HG03460 (cell line): Measurements from ENCODE around the gene GRIN2A.

Experiments used
- ATAC-seq: cut with Tn5 transposase; IDR thresholded peaks from one replicate; pipeline ENCODE4 v1.9.1; 2021; ENCODE audit not compliant: unreplicated experiment

Gene GRIN2A

DNA sequence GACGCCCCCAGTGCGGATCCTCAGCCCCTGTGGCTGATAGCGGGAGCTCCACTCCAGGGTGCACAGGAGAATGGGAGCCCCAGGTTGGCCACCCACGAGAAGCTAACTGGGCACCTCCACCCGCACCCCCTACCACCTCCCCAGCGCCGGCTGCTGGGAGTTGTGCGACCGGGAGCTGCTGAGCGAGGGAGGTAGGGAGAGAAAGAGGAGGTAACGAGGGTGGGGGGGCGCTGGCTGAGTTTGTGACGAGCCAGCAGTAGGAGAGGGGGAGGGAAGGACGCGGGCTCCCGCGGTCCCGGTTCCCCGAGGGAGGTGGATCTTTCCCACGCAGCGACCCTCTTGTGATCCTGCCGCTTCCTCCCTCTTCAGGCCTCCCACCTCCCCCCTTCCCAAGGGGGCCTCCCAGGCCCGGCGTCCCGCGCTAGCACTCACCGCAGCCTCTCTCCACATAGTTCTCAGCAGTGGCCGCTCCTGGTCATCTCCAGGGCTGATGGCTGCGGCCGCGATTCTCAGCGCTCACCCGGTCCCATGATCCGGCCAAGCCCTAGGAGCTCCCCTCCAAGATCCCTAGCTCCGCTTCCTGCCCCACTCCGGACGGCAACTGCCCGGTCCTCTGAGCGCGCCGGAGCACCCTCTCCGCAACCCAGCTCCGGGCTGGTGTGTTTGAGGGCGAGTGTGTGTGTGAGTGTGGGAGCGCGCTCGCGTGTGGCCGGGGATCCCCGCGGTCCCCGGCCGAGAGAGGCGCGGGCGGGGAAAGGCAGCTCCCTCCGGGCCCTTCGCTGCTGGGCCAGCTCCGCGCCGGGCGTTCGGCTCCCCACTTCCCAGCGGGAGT lies at the start of gene GRIN2A:
GRIN2A (minus strand) TSS at position 207 of the 832 bp plus-strand sequence. CDS start 2,017 bp downstream, outside the sequence.
- no peak for ATAC-seq

DNA sequence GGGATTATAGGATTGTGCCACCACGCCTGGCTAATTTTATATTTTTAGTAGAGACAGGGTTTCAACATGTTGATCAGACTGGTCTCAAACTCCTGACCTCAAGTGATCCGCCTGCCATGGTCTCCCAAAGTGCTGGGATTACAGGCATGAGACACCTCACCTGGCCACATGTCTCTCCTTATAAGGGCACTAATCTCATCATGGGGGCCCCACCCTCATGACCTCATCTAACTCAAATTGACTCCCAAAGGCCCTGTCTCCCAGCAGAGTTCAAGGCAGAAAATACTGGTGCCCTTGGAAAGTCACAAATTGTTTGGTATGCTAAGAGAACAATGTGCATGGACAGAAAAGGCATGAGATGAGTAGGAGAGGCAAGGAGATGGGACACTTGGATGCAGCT lies 49.3 kb upstream of the GRIN2A start:
- no peak for ATAC-seq

DNA sequence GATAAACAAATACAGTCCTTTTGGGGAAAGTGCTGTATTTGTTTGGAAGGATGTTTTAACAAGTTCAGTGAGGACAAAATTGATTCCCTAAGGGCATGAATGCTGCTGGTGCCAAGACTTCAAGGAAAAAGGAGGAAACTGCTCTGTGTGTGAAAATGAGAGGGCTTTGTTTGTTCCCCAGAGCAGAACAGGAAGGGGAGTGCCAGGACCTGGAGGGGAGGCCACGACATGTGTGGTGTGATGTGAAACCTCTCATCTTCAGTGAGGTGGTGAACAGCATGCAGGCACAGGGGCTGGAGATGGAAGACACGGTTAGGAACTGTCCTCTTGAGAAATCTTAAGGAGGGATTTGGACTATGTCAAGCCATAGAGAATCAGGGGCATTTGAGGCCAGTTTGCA lies 46.6 kb upstream of the GRIN2A start:
- no peak for ATAC-seq

DNA sequence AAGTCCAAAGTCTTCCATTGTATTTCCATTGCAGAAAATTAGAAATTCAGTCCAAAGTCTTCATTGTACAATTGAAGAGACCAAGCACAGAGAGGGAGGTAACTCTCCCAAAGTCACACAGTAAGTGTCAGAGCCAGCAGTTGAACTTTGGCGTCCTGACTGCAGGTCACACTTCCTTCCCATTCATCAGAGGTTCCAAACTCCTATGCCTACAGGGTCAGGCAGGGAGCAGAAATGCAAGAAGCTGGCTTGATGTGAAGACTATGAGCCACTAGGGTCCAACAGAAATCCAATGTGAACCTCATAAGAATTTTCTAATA lies 44.7 kb upstream of the GRIN2A start:
- ATAC-seq, result no peak

DNA sequence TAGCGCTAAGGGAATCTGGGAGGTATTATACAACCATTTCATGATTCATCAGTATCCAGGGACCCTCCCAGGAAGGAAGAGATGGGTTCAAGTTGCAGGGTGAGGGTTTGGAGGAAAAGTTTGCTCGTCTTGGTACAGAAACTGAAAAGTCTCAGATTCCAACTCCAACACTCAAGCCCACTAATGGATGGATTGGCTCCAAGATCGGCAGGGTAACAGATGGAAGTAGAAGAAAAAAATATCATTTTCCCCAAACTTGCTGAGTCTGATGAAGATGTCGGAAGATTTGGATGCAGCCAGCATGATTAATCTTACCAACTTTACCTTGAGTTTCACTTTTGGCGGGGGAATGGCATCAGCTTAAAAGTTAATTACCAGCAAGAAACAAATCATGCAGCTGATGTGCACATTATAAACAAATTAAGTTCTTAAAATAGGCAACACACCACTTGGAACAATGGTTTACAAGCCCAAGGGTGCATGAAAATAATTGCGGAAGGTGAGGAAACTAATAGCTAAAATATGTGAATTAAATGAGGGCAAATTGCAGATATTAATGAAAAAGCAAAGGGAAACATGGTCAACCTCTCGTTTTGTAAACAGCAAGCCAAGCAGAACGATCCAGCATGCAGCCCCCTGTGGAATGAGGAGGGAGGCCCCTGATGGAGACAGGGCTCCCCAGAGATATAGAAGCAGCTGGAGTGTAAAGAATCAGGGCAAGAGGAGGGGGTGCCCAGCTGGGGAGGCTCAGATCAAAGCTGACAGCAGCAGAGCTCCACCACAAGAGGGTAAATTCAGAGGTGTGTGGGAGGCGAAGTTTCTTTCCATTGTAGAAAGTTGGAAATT lies 44.1 kb upstream of the GRIN2A start:
- ATAC-seq, result no peak

DNA sequence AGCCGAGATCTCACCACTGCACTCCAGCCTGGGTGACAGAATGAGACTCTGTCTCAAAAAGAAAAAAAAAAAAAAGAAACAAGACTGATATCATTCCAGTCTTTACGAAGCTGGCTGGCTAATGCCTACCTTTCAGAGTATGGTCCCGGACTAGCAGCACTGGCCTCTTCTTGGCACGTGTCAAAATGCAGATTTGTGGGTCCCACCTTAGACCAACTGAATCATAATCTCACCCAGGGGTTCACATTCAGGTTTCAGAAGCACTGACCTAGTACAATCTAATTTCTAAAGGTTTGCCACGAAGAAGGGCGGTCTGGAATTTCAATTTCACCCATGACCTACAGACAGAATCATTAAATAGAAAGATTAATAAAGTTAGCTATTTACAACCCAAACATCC lies 43.4 kb upstream of the GRIN2A start:
- no peak for ATAC-seq

DNA sequence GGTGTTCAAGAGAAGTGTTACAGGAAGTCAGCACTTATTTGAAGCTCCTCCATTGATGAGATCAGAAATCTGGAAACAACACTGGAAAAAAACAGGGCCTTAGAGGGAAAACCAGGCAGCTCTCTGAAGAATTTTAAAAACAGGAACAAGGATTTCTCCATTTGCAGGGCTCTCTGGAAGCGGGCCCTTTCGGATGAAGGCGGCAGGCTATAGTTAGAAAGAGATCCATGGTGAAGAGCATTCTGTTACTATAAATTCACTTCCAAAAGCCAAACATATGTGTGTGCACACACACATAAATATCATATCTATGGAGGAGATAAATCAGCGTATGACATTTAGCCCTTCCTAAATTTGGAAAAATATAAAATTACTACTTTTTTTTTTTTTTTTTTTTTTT lies 42.6 kb upstream of the GRIN2A start:
- ATAC-seq, result no peak

DNA sequence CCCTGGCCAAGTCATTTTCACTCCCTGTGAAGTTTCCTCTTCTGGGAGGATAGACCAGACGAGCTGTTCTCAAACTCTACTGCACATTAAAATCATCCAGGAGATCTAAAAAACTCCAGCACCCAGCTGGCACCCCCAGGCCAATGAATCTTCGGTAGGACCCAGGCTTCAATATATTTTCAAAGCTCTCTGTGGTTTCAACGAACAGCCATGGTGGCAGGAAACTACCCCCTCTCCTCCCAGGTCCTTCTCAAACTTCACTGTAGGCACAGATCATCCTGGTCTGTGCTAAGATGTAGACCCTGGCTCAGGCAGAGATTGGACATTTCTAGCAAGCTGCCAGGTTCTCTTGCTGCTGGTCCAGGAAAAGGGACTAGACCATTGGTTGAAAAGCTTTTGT lies 38.7 kb upstream of the GRIN2A start:
- no peak for ATAC-seq

DNA sequence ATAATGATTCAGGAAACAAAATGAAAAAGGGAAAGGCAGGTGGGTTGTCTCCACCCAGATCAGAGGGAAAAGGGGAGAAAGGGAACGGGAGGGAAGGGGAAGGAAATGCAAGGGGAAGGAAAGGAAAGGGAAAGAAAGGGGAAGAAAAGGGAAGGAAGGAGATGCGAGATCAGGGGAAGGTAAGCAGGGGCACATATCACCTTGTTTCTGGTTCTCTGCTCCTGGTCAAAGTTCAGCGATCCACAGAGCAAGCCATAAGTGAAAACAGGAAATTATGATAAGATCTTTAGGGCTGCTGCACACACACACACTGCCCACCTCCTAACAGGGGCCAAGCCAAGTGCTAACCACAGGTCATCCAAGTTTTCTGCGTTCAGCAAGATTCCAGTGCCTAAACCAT lies 37.5 kb upstream of the GRIN2A start:
- no peak for ATAC-seq

DNA sequence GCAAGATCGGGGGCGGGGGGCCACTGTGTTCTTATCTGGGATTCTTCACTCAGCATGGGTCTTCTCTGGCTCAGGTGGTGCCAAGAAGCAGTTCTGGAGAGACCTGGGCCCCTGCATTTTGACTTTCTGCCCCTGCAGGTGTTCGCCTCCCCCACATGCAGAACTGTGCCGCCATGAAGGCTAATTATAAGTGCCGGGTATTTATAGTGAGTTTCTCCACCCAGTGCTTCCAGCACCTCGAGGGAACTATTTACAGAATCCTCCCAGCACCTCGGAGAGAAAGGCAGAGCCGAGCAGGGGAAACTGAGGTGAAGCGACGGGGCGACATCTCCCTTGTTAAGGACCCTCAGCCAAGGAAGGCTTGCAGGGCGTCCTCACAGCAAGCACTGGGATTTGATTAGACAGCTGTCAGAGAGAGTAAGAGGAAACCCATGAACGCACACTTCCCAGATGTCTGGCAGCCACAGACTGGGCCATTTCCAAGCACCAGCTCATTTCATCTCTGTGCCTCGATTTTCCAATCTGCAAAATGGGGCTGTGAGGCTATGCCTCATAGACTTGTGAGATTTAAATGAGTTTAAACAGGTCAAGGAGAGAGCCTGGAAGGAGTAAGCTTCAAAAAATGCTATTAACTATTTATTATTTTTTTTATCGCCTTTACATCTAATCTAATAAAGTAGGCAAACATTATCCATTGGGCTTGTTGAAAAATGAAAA lies 36.4 kb upstream of the GRIN2A start:
- no peak for ATAC-seq

DNA sequence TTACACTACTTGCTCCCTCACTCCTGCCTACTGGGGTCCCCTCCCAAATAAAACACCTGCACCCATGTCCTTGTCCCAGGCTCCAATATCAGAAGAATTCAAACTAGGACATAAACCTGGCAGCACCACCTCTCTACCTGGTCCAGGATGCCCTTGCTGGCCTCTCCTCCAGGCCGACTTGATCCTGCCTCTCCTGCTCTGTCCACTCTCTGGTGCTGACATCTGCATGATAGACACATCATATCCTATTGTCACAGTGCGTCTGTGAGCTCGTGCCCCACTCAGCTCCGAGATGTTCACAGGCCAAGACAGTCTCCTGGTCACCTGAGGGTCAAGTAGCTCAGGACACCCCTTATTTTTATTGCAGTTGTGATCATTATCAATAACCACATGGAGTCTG lies 31.5 kb upstream of the GRIN2A start:
- no peak for ATAC-seq

DNA sequence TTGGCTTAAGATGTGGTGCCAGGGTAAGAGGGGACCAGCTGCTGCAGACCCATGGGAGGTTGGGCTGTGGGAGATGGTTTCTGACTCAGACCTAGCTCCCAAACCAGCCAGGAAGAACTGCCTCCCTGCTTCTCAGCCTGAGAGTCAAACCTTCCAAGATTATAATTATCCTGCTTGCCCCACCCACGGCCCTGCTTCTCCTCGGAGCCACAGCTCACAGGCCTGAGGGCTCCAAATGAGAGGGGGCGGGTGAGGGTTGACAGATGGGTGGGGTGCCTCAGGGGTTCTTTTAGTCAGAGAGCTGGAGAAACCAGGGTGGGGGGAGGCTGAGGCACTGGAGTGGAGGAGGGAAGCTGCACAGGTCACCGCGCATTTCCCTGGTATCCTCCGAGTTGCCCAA lies 28.7 kb upstream of the GRIN2A start:
- ATAC-seq, result no peak

DNA sequence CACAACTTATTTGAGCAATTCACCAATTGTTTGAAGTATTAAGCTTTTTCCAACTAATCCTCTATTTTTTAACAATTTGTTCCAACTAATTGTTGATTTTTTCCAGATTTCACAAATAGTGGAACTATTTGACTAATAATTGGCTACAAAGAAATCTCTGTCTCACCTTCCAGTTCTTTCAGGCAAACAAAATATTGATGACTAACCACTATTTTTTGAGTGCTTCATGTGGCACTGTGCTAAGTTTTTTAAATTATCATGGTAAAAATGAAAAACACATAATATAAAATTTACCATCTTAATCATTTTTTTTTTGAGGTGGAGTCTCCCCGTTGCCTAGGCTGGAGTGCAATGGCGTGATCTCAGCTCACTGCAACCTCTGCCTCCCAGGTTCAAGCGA lies 24.6 kb upstream of the GRIN2A start:
- ATAC-seq, result no peak

DNA sequence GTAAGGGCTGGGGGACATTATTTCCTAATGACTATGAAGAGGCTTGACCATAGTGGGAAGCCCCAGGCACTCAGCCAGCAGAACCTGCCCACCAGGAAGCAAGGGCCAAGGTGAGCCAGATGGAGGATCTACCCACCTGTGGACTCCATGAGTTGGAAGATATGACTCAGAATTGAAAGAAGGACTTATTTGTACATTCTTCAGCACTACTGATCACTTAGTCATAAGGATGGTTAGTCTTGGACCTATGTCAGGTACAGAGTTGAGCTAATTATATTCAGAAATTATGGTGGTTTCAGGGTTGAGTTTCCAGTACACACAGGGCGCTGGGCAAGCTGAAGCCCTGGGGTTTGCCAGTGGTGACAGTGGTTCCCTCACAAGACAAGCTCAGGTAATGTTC lies 24.0 kb upstream of the GRIN2A start:
- peak; percentile 64 for ATAC-seq

DNA sequence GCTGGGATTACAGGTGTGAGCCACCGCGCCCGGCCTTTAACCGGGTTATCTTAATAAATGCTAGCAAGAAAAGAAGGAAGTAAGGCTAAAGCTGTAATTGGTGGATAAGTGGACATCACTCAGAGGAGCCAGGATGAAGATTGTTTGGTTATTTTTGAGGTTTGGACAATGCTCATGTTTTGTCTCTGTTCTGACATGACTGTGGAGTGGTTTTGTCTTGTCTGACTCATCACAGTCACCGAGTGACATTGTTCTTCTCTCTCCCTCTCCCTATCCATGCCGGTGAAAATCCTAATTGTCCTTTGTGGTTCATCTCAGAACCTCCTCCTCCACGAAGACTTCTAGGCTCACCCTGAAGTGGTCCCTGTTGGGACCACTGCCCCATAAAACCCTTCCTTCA lies 23.5 kb upstream of the GRIN2A start:
- ATAC-seq, result no peak

DNA sequence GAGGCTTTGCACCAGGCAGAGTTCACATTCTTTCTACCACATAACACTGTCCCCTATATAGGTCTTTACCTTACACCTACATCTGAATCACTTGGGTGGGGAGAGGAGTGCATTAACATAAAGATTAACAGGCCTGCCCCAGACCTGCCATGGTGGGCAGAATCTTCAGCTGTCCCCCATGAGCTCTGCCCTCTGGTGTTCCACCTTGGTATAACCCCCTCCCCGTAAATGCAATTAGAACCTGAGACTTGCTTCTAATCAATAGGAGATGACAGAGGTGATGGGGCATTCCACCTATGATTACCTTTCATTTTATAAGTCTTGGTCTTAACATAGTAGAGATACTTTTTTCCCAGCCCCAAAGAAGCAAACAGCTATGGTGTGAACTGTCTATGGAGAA lies 20.4 kb upstream of the GRIN2A start:
- ATAC-seq, result no peak

DNA sequence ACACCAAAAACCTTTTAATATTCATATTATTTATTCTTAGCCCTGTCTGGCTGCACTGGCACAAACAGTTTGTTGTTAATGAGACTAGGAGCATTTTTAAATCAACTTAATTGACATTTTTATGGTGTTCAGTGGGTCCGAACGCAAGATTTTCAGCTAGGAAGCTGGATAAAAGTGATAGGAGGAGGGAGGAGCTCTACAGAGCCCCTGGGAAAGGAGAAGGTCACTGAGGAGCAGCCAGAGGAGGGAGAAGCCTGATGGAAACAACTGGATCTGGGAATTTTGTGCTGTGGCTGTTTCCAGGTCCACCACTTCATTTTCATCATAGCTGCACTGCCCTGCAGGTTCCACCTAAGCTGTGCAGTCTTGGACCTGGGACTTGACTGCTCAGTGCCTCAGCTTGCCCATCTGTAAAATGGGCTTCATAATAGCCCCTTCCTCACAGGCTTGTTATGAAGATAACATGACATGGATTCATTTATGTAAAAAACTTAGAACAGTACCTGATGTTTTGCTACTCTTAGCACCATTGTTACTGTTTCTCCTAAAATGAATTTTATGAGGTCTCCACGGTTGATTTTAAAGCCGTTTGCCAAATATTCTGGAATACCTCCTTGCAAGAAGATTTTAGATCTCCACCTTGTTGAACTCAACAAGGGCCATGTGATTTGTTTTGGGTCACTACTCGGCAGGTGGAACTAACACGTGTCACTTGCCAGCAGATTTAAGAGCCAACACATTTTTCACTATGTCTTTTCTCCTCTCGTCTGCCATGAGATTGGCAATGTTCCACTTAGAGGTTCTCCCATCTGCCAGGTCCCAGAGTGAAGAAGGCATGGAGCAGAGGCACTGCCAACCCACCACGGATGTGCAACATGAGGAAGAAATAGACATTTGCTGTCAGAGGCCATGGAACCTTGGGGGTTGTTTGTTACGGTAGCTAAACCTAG lies 18.7 kb upstream of the GRIN2A start:
- no peak for ATAC-seq

DNA sequence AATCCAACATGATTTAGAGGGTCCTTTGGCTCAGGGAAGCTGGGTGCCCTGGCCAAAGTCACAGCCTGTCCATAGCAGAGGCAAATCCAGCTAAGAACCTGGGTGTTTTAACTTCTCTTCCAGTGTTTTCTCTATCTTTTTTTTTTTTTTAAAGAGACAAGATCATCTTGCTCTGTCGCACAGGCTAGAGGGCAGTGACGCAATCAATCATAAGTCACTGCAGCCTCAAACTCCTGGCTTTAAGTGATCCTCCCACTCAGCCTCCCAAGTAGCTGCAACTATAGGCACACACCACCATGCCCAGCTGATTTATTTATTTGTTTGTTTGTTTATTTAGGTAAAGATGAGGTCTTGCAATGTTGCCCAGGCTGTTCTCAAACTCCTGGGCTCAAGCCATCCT lies 14.8 kb upstream of the GRIN2A start:
- ATAC-seq, result no peak

DNA sequence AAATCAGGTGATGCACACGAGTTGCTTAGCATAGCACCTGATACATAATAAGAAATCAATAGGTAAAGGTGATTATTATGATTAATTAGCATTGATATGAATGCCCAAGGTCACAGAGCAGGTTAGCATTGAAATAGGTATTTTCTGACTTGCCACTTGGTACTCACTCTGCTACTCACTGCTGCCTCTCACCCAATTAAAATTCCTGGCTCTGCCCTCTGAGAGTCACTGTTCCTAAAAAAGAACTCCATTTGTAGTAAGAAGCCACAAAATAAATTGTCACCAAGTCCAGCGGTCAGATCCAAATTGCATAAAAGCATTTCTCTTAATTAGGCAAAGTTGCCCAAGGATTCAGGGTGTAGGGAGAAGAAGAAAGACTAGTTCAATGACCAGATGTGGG lies 8.9 kb upstream of the GRIN2A start:
- ATAC-seq, result no peak

DNA sequence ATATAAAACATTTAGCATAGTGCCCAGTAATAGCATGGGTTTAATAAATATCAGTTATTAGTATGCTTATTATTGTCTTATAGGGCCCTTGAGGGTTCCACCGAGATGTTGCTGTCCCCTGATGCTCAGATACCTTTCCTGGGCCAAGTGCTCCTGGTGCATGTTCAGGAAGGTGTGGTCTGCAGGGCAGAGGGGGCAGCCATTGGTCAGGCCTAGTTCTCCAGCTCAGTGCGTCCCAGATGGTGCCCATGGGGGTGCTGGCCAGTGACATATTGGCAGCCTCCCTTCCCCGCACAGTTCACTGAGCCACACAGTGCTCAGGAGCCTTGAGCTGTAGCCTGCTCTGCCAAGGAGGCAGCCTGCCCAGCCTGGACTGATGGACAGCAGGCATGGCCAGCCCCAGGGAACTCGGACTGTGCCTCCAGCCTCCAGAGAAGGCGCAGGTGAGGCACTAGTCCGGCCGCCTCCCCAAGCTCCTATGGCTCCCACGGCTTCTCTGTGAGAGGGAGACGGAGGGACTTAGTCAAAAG lies 7.7 kb upstream of the GRIN2A start:
- no peak for ATAC-seq
